ENCODE measurements around the gene GRB14. TPM values are rescaled to one million over a fixed set of nuclear protein-coding genes. Genes with fewer than 3 reads are reported as not detected.
"Not testable (repeated sequence)": the region's sequence is repeated elsewhere in the genome, so short reads cannot be mapped to it uniquely, and the experiment has no call there.

Gene GRB14
- total RNA-seq, 1 experiment from 2014 or later: 14.9 TPM

DNA sequence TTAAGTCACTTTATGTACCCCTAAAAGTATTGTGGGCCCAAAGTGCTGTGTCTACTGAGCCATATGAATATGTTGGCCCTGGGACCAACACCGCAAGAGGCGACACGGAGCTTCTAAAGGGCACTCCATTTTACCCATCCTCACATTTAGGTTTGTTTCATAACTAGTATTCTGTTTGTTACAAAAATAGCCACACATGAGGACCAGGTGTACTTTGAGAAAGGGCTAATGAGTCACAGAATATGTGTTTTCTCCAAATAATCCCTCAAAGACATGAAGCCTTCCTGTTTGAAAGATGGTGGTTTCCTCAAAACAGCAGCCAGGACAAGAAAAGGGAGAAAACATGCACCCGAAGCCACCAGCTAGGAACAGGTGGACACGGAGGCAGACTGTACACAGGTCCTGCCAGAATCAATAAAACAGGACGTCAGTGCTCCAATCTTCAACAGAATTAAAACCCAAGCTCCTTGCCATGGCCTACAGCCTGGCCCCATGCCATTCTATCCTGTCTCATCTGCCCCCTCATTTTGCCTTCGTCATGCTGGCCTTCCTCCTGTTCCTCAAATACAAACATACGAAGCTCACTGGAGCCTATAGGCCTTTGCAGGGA, 21.8 kb upstream of the GRB14 start:
- H3K9me3 Mint-ChIP-seq: peaks cover 9% of the 10 kb centered on the region
- DNase-seq (ENCODE audit: low spot score): no peak
- H3K4me3 Mint-ChIP-seq: no peak overlapping the region
- TF ChIP-seq ZNF416 (CRISPR knock-in tag; IDR thresholded peaks at IDR 0.05) (no peak), ZNF232 (CRISPR knock-in tag; IDR thresholded peaks at IDR 0.05) (no peak), ATF3 (CRISPR knock-in tag; conservative IDR thresholded peaks at IDR 0.05) (no peak), CREB1 (CRISPR knock-in tag; IDR thresholded peaks at IDR 0.05) (no peak), RELA (CRISPR knock-in tag; IDR thresholded peaks at IDR 0.05; ENCODE audit: borderline replicate concordance) (no peak), ZNF317 (CRISPR knock-in tag; IDR thresholded peaks at IDR 0.05; ENCODE audit: borderline replicate concordance, low read depth) (no peak), HMGA2 (CRISPR knock-in tag; IDR thresholded peaks at IDR 0.05) (no peak), ZNF423 (CRISPR knock-in tag; IDR thresholded peaks at IDR 0.05) (no peak), SMAD4 (CRISPR knock-in tag; IDR thresholded peaks at IDR 0.05) (no peak), PRRX2 (CRISPR knock-in tag; IDR thresholded peaks at IDR 0.05) (no peak)
- TF ChIP-seq, protein P1, sequence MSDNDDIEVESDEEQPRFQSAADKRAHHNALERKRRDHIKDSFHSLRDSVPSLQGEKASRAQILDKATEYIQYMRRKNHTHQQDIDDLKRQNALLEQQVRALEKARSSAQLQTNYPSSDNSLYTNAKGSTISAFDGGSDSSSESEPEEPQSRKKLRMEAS (CRISPR knock-in tag; IDR thresholded peaks at IDR 0.05): no peak
- CTCF ChIA-PET: interaction anchor here (1.5 kb wide), 1 partner anchor 83 kb away, joined by 3 read pairs; no protein-coding TSS in a partner anchor
- peaks cover 2% of the 10 kb centered on the region for H3K36me3 Mint-ChIP-seq
- H3K4me1 Mint-ChIP-seq: peaks cover 5% of the 10 kb centered on the region
- no peak overlapping the region for H3K27ac Mint-ChIP-seq
- H3K27me3 Mint-ChIP-seq (ENCODE audit: low read depth): peaks cover 9% of the 10 kb centered on the region
- ATAC-seq: no peak
- POLR2A ChIA-PET: no interaction called here

GRCh38 chr2:164642268-164642667, 21.0 kb upstream of the GRB14 start:
- no peak for ATAC-seq
- no peak for DNase-seq (ENCODE audit: low spot score)
- Mint-ChIP-seq H3K4me1 (peaks cover 7% of the 10 kb centered on the region), H3K9me3 (peaks cover under 1% of the 10 kb centered on the region), H3K36me3 (no peaks in the 10 kb centered on the region), H3K4me3 (no peak overlapping the region), H3K27me3 (ENCODE audit: low read depth) (peaks cover 4% of the 10 kb centered on the region), H3K27ac (no peak overlapping the region)
- TF ChIP-seq, protein P2, sequence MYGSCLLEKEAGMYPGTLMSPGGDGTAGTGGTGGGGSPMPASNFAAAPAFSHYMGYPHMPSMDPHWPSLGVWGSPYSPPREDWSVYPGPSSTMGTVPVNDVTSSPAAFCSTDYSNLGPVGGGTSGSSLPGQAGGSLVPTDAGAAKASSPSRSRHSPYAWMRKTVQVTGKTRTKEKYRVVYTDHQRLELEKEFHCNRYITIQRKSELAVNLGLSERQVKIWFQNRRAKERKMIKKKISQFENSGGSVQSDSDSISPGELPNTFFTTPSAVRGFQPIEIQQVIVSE (CRISPR knock-in tag; IDR thresholded peaks at IDR 0.05; ENCODE audit: borderline replicate concordance): no peak
- no peak for TF ChIP-seq ATF6 (CRISPR knock-in tag; IDR thresholded peaks at IDR 0.05)
- ChIA-PET POLR2A (no interaction called here), CTCF (no interaction called here)

- peaks cover 18% of the 10 kb centered on the region for H3K4me1 Mint-ChIP-seq
- CTCF ChIA-PET; POLR2A ChIA-PET; H3K4me3 Mint-ChIP-seq; H3K27ac Mint-ChIP-seq; H3K36me3 Mint-ChIP-seq; DNase-seq (ENCODE audit: low spot score); ATAC-seq; H3K27me3 Mint-ChIP-seq (ENCODE audit: low read depth); H3K9me3 Mint-ChIP-seq: not testable (repeated sequence)
These were observed 7.0 kb upstream of the GRB14 start for GRCh38 chr2:164628319-164628718.

- Mint-ChIP-seq H3K9me3 (no peaks in the 10 kb centered on the region), H3K27ac (no peak overlapping the region), H3K4me3 (no peak overlapping the region), H3K4me1 (peaks cover 35% of the 10 kb centered on the region), H3K27me3 (ENCODE audit: low read depth) (no peaks in the 10 kb centered on the region), H3K36me3 (no peaks in the 10 kb centered on the region)
- POLR2A ChIA-PET: no interaction called here
- ATAC-seq: no peak
- no peak for DNase-seq (ENCODE audit: low spot score)
- TF ChIP-seq NR1H2 (CRISPR knock-in tag; IDR thresholded peaks at IDR 0.05) (no peak), ATF1 (CRISPR knock-in tag; IDR thresholded peaks at IDR 0.05) (no peak), EMX1 (CRISPR knock-in tag; IDR thresholded peaks at IDR 0.05) (no peak), E2F5 (CRISPR knock-in tag; IDR thresholded peaks at IDR 0.05) (no peak), HMGA2 (CRISPR knock-in tag; IDR thresholded peaks at IDR 0.05) (no peak), ERG (CRISPR knock-in tag; IDR thresholded peaks at IDR 0.05) (no peak), SOX15 (CRISPR knock-in tag; IDR thresholded peaks at IDR 0.05) (no peak)
- TF ChIP-seq, protein P3, sequence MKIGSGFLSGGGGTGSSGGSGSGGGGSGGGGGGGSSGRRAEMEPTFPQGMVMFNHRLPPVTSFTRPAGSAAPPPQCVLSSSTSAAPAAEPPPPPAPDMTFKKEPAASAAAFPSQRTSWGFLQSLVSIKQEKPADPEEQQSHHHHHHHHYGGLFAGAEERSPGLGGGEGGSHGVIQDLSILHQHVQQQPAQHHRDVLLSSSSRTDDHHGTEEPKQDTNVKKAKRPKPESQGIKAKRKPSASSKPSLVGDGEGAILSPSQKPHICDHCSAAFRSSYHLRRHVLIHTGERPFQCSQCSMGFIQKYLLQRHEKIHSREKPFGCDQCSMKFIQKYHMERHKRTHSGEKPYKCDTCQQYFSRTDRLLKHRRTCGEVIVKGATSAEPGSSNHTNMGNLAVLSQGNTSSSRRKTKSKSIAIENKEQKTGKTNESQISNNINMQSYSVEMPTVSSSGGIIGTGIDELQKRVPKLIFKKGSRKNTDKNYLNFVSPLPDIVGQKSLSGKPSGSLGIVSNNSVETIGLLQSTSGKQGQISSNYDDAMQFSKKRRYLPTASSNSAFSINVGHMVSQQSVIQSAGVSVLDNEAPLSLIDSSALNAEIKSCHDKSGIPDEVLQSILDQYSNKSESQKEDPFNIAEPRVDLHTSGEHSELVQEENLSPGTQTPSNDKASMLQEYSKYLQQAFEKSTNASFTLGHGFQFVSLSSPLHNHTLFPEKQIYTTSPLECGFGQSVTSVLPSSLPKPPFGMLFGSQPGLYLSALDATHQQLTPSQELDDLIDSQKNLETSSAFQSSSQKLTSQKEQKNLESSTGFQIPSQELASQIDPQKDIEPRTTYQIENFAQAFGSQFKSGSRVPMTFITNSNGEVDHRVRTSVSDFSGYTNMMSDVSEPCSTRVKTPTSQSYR (CRISPR knock-in tag; IDR thresholded peaks at IDR 0.05): no peak
- CTCF ChIA-PET: no interaction called here
These were observed 4.2 kb upstream of the GRB14 start for GRCh38 chr2:164625378-164625971.
